ENCODE data around the gene PKNOX1.
"Not testable (repeated sequence)": the region's sequence is repeated elsewhere in the genome, so short reads cannot be mapped to it uniquely, and the experiment has no call there.

- TF ChIP-seq CTCF, POLR2A (IDR thresholded peaks at IDR 0.05): not testable (repeated sequence)
Observed at GRCh38 chr21:43038659-43039044, 64.3 kb downstream of the PKNOX1 start.
